Measurements from ENCODE around the gene CATSPER2. TPM values are rescaled to one million over a fixed set of nuclear protein-coding genes. Genes with fewer than 3 reads are reported as not detected.
"Not testable (repeated sequence)": the region's sequence is repeated elsewhere in the genome, so short reads cannot be mapped to it uniquely, and the experiment has no call there.

The CATSPER2 gene
- total RNA-seq, 4 donors from 2014 or later, result 0.51 to 18.9 (median 3.3) TPM

GRCh38 chr15:43625106-43625505, 23.5 kb downstream of the CATSPER2 start:
- intact Hi-C loops (cut with DNase I; ENCODE audit: low total_unique reads), result no loop called here
- Histone ChIP-seq H3K4me3 (no peak overlapping the region), H3K4me1 (no peaks in the 10 kb centered on the region), H3K9me3 (no peaks in the 10 kb centered on the region), H3K27me3 (no peaks in the 10 kb centered on the region), H3K36me3 (no peaks in the 10 kb centered on the region), H3K27ac (no peak overlapping the region)
- DNase-seq, result no peak
- TF ChIP-seq, protein P1, sequence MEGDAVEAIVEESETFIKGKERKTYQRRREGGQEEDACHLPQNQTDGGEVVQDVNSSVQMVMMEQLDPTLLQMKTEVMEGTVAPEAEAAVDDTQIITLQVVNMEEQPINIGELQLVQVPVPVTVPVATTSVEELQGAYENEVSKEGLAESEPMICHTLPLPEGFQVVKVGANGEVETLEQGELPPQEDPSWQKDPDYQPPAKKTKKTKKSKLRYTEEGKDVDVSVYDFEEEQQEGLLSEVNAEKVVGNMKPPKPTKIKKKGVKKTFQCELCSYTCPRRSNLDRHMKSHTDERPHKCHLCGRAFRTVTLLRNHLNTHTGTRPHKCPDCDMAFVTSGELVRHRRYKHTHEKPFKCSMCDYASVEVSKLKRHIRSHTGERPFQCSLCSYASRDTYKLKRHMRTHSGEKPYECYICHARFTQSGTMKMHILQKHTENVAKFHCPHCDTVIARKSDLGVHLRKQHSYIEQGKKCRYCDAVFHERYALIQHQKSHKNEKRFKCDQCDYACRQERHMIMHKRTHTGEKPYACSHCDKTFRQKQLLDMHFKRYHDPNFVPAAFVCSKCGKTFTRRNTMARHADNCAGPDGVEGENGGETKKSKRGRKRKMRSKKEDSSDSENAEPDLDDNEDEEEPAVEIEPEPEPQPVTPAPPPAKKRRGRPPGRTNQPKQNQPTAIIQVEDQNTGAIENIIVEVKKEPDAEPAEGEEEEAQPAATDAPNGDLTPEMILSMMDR (IDR thresholded peaks at IDR 0.05), result no peak
- no peak for TF ChIP-seq POLR2A (IDR thresholded peaks at IDR 0.05)

GRCh38 chr15:43622068-43622799, 26.4 kb downstream of the CATSPER2 start:
- H3K27me3 ChIP-seq; H3K9me3 ChIP-seq; H3K36me3 ChIP-seq; H3K4me1 ChIP-seq; H3K4me3 ChIP-seq; intact Hi-C loops (cut with DNase I; ENCODE audit: low total_unique reads); DNase-seq; H3K27ac ChIP-seq: not testable (repeated sequence)

DNA sequence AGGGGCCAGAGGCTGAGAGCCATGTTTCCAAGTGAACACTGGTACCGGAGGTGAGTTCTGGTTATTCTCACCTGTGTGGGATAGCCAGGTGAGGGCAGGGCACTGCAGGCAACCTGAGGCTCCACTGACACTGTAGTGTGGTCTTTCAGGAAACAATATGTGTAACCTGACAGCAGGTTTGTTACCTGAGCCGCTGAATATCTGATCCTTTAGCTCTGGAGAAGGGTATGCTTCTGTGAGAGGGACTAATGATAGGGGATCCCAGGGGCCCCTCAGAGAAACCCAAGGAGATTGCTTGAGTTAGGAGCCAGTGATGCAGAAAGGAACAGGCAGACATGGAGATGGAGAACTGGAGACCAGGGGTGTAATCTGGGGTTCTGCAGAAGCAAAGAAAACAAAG, 29.9 kb downstream of the CATSPER2 start, which contains the start of gene STRC:
STRC (minus strand) TSS at position 101 of the 400 bp plus-strand sequence; CDS start at position 23, 78 bp downstream.
- H3K9me3 ChIP-seq; intact Hi-C loops (cut with DNase I; ENCODE audit: low total_unique reads); H3K36me3 ChIP-seq; H3K27ac ChIP-seq; H3K4me1 ChIP-seq; H3K4me3 ChIP-seq; DNase-seq; H3K27me3 ChIP-seq: not testable (repeated sequence)

DNA sequence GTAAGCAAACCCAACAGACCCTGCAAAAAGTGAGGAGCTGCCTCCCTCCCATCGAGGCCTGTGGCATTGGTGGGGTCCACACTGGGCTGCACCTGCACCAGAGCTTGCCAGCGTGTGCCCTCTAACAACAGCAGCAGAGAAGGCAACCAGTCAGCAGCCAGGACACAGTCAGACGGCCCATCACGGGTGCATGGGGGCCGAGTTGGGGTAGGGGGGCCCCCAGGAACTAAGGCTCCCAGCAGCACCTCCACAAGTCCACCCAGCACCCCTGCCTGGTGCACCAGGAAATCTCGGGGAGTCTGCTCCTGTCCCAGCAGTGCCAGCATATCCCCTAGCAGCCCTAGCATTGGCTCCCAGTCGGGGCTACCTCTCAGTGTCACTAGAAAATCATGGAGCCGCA, 30.9 kb downstream of the CATSPER2 start:
- H3K4me3 ChIP-seq; H3K9me3 ChIP-seq; DNase-seq; intact Hi-C loops (cut with DNase I; ENCODE audit: low total_unique reads); H3K36me3 ChIP-seq; H3K27me3 ChIP-seq; H3K27ac ChIP-seq; H3K4me1 ChIP-seq: not testable (repeated sequence)

DNA sequence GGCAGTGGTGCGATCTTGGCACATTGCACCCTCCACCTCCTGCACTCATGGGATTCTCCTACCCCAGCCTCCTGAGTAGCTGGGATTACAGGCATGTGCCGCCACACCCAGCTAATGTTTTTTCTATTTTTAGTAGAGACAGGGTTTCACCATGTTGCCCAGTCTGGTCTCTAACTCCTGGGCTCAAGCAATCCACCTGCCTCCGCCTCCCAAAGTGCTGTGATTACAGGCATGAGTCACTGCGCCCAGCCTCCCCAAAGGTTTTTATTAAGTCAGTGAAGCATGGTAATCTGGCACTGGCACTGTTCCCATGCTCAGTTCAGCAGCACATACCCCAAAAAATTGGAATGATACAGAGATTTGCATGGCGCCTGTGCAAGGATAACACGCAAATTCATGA, 46.4 kb downstream of the CATSPER2 start:
- intact Hi-C loops (cut with DNase I; ENCODE audit: low total_unique reads); DNase-seq; H3K4me3 ChIP-seq; H3K9me3 ChIP-seq; H3K27ac ChIP-seq; H3K4me1 ChIP-seq; H3K36me3 ChIP-seq; H3K27me3 ChIP-seq: not testable (repeated sequence)

GRCh38 chr15:43600200-43600599, 48.4 kb downstream of the CATSPER2 start:
- H3K4me1 ChIP-seq; H3K4me3 ChIP-seq; H3K36me3 ChIP-seq; DNase-seq; H3K27me3 ChIP-seq; H3K9me3 ChIP-seq; H3K27ac ChIP-seq; intact Hi-C loops (cut with DNase I; ENCODE audit: low total_unique reads): not testable (repeated sequence)

- H3K27me3 ChIP-seq; intact Hi-C loops (cut with DNase I; ENCODE audit: low total_unique reads): not testable (repeated sequence)
Observed at GRCh38 chr15:43599131-43599530, 49.5 kb downstream of the CATSPER2 start.

DNA sequence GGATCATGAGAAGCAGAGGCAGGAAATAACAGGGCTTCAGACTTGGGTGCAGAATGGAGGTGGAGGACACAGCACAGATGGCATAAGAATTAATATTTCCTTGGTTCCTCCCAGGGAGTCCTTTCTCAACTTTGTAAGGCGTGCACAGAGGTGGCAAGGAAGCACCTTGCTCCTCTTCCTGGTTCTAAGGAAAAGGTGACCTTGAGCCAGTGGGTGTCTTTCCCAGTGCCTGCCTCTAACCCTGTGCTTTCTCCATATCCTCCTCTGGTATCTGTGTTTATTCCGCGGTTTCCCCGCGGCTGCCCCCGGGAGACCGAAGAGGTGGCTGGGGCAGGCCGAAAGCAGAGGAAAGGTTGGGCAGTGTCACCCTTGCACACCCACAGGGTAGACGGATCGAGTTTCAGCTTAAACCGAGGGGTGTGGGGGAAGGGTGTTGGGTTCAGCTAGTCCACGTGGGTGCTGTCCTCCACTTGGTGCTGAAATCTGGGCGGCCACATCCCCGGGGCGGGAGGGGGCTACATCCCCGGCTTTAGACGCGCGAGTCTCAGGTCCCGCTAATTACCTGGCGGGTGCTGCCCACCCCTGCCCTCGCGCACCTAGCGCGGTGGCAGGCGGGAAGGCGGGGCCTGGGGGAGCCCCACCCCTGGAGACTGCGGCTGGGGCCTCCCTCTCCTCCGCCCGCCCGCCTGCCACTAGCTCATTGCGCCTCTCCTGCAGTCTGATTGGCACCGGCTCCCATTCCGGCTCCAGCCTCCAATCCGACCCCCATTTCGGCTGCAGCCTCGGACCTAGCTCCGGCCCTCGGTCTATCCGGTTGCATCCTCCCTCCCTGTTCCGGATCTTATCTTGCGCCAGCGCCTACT, 55.1 kb downstream of the CATSPER2 start, which contains the start of gene CKMT1B:
CKMT1B (plus strand) TSS at position 700 of the 863 bp plus-strand sequence. CDS start 192 bp downstream, outside the sequence.
- H3K27ac ChIP-seq; intact Hi-C loops (cut with DNase I; ENCODE audit: low total_unique reads); H3K4me3 ChIP-seq; H3K36me3 ChIP-seq; H3K27me3 ChIP-seq; H3K4me1 ChIP-seq; DNase-seq; H3K9me3 ChIP-seq: not testable (repeated sequence)

More at GRCh38 chr15:43599131-43599530, 49.5 kb downstream of the CATSPER2 start:
- not testable (repeated sequence) for H3K36me3 ChIP-seq, H3K4me3 ChIP-seq, H3K9me3 ChIP-seq, DNase-seq, H3K27ac ChIP-seq, H3K4me1 ChIP-seq

- H3K27me3 ChIP-seq; H3K4me1 ChIP-seq; H3K27ac ChIP-seq; H3K4me3 ChIP-seq; H3K36me3 ChIP-seq; H3K9me3 ChIP-seq; intact Hi-C loops (cut with DNase I; ENCODE audit: low total_unique reads); DNase-seq: not testable (repeated sequence)
Observed at GRCh38 chr15:43592841-43593240, 55.8 kb downstream of the CATSPER2 start.

DNA sequence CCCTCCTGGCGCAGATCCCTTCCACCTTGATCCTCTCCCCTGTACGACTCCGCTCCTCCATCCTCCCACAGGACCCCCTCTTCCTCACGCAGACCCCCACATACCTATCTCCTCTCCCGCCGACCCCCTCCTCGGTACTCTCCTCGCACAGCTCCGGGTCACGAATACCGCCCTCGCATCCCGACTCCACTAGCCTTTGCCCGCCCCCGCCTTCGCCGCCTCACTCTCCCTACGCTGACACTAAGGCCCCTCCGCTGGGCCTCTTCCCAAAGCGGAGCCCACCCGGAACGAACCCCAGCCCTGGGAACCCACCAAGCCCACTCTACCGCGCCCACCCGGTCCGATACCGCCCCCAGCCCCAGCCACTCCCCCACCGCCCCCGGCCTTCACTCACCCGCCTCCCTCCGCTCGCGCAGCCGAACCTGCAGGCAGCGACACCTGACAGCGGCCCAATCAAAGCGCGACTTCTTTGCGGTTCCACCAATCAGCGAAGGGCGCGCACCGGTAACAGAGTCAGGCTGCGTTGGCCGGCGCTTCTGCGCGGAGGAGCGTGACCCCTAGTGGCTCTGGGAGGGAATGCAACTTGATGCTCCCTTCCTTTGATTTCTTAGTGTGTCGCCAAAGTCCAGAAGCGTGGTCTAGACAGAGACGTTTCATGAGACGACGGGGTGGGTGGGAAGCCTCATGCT, 58.7 kb downstream of the CATSPER2 start, which contains the start of gene PPIP5K1:
PPIP5K1 (minus strand) TSS at position 431 of the 689 bp plus-strand sequence. CDS start 5,704 bp downstream, outside the sequence.
- H3K4me1 ChIP-seq; H3K27ac ChIP-seq; H3K4me3 ChIP-seq; DNase-seq; H3K36me3 ChIP-seq; H3K9me3 ChIP-seq; intact Hi-C loops (cut with DNase I; ENCODE audit: low total_unique reads); H3K27me3 ChIP-seq: not testable (repeated sequence)

Measured in uterus (tissue), 4 donors.